Measurements from ENCODE around the gene NUMB. TPM values are rescaled to one million over a fixed set of nuclear protein-coding genes. Genes with fewer than 3 reads are reported as not detected.

Gene NUMB
- total RNA-seq, 2 donors from 2014 or later, result 45.1 to 55.0 TPM

DNA sequence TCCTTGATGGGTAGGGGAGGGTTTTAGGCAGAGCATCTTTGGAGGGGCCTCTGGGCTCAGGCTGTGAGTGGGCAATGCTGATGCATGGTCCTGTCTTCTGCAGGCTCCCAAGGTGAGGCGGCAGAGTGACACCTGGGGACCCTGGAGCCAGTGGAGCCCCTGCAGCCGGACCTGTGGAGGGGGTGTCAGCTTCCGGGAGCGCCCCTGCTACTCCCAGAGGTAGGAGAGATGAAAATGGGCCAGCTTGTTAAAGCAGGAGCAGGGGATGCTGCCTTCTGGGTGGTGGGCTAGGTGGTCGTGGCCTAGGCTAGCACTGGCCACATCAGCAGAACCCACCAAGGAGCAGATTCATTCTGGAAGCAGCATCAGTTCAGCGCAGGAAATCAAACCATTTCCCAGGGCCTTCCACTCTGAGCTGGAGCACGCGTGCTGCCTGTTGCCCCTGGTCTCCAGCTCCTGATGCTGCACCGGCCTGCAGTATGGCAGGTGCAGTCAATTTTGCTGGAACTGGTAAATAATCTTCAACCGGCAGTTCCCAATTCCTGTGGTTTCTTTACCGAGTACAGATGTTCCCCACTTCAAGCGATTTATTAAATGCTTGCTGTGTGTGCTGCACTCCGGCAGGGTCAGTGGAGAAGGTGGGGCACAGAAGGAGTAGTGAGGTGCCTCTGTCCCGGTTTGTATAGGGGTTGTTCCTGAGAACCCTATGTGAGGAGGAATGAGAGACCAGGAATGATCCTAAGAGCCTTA is 213.6 kb downstream of the NUMB start:
- no peak for ATAC-seq (replicated peaks)
- peaks cover 23% of the 10 kb centered on the region for H3K4me1 Mint-ChIP-seq
- no peaks in the 10 kb centered on the region for H3K36me3 Mint-ChIP-seq (ENCODE audit: low read depth)
- H3K9me3 Mint-ChIP-seq, result no peaks in the 10 kb centered on the region
- peaks cover 31% of the 10 kb centered on the region for H3K27me3 Mint-ChIP-seq
- H3K27ac Mint-ChIP-seq, result no peak overlapping the region
- H3K4me3 Mint-ChIP-seq, result peak overlapping the region; percentile 42

DNA sequence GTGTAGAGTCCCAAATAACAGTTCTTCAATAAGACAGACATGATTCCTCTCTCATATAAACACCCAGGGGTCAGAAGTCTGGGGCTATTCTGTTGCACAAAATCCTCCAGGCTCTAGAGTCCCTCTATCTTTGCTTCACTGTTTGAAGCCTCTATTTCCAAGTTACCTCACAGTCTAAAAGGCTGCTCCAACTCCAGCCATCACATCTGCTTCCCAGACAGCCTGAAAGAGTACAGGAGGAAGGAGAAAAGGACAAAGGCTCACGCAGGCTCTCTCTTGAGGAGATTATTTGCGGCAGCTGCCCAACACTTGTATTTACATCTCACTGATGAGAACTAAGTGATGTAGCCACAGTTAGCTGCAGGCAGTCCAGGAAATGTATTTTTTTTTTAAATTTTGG is 214.6 kb downstream of the NUMB start:
- peaks cover 23% of the 10 kb centered on the region for H3K4me1 Mint-ChIP-seq
- no peak overlapping the region for H3K4me3 Mint-ChIP-seq
- ATAC-seq (replicated peaks), result no peak
- H3K36me3 Mint-ChIP-seq (ENCODE audit: low read depth), result no peaks in the 10 kb centered on the region
- peaks cover 39% of the 10 kb centered on the region for H3K27me3 Mint-ChIP-seq
- H3K9me3 Mint-ChIP-seq, result no peaks in the 10 kb centered on the region
- no peak overlapping the region for H3K27ac Mint-ChIP-seq

DNA sequence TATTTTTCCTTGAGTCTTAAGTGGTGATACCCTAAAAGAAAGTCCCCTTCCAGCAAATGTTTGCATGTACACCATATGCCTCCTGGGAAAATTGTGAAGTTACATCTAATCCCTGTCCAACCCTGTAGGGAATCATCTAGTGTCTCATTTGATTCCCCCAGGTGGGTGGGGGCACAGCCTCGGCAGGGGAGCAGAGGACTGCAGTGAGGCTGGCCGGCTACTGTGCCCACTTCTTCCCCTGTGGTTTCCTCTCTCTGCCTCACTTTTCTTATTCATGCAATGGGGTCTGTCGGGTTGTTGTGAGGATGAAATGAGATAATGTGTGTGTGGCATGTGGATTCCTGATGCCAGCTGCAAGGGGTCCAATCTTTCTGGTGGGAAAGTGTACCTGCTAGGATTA is 215.0 kb downstream of the NUMB start:
- H3K27ac Mint-ChIP-seq, result no peak overlapping the region
- H3K4me1 Mint-ChIP-seq, result peaks cover 23% of the 10 kb centered on the region
- H3K27me3 Mint-ChIP-seq, result peaks cover 43% of the 10 kb centered on the region
- no peaks in the 10 kb centered on the region for H3K9me3 Mint-ChIP-seq
- H3K36me3 Mint-ChIP-seq (ENCODE audit: low read depth), result no peaks in the 10 kb centered on the region
- ATAC-seq (replicated peaks), result no peak
- H3K4me3 Mint-ChIP-seq, result no peak overlapping the region

DNA sequence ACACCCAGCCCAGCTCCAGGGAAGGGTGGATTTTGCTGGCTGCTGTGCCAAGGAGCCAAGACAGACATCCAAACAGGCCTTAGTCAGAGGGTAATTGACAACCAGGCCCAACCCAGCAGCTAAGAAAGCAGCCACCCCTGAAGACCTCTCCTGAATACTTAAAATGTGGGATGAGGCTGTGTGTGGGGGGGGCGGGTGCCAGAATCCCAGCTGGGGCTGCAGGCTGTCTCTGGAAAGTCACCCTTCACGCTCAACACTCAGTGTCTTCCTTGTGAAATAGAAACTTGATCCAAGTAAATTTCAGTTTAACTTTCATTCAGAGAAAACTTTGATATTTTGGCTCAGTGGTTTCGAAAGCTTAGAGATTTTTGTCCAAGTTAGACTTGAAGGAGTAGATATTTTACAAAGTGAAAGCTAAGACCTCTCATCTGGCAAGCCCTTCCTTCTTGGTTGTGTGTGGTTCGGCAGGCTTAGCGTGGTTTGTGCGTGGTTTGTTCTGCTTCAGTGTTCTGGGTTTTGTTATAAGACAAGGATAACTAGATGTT is 215.9 kb downstream of the NUMB start:
- Mint-ChIP-seq H3K4me1 (peaks cover 14% of the 10 kb centered on the region), H3K9me3 (no peaks in the 10 kb centered on the region), H3K36me3 (ENCODE audit: low read depth) (no peaks in the 10 kb centered on the region), H3K27ac (no peak overlapping the region), H3K27me3 (peaks cover 42% of the 10 kb centered on the region), H3K4me3 (no peak overlapping the region)
- no peak for ATAC-seq (replicated peaks)

DNA sequence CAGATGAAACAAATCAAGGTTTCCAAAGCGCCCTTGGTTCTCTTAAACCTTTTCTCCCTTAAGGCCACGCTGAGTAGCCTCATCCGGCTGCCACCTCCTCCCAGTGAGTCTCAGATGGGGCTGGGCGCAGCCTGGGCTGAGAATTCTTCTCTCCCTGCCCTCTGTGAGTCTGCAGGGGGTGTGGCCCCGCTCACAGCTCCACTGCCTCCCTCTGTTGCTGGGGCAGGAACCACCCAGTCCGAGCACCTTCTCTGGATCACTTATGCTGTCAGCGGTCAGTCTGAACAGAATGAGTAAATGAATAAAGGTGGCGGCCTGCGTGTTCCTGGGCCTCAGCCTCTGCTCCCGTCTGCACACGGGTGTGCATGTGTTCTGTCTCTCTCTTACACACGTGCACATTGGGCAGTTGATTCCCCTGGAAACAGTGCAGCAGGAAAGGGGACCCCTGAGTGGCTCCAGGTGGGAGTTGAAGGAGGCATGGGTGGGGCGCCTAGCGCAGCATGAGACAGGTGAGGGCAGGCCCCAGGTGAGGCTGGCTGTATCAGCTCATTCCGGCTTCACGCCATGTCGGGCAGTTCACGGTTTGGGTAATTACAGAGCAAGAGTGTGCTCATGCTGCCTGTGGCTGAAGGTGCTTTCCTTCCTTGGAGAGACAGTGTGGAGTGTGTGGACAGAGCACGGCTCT is 216.7 kb downstream of the NUMB start:
- Mint-ChIP-seq H3K36me3 (ENCODE audit: low read depth) (no peaks in the 10 kb centered on the region), H3K9me3 (no peaks in the 10 kb centered on the region)
- no peak for ATAC-seq (replicated peaks)

DNA sequence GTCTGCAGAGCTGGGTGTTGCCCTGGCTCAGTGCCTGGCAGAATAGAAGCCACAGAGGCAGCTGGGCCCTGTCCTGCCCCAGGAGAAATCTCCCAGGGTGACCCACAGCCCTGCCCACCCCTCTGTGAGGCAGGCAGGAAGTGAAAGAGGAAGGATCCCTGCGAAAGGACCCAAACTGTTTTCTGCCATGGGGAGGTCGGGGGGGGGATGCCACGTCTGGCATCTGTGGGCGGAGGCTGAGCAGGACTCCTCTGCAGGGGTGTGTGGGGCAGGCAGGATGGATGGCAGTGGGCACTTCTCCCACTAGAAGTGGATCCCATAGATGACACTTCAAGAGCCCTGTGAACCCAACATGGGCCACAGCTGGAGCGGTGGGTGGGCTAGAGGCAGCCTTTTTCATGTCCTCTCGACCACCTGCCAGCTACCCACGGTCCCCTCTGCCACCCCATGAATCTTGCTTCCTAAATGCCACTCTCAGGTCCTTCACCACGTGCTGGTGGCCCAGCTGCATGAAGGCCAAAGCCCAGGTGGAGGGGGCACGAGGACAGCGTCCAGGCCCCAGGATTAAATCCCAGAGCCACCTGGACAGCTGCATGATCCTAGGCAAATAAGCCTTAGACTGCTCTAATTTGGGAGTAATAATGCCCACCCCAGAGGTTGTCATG is 217.4 kb downstream of the NUMB start:
- Mint-ChIP-seq H3K27me3 (peaks cover 52% of the 10 kb centered on the region), H3K4me3 (no peak overlapping the region), H3K4me1 (peaks cover 9% of the 10 kb centered on the region), H3K27ac (no peak overlapping the region), H3K36me3 (ENCODE audit: low read depth) (no peaks in the 10 kb centered on the region), H3K9me3 (no peaks in the 10 kb centered on the region)
- no peak for ATAC-seq (replicated peaks)

More for the DNA sequence above, 216.7 kb downstream of the NUMB start:
- peaks cover 10% of the 10 kb centered on the region for H3K4me1 Mint-ChIP-seq
- peaks cover 46% of the 10 kb centered on the region for H3K27me3 Mint-ChIP-seq
- H3K27ac Mint-ChIP-seq, result no peak overlapping the region
- no peak overlapping the region for H3K4me3 Mint-ChIP-seq

DNA sequence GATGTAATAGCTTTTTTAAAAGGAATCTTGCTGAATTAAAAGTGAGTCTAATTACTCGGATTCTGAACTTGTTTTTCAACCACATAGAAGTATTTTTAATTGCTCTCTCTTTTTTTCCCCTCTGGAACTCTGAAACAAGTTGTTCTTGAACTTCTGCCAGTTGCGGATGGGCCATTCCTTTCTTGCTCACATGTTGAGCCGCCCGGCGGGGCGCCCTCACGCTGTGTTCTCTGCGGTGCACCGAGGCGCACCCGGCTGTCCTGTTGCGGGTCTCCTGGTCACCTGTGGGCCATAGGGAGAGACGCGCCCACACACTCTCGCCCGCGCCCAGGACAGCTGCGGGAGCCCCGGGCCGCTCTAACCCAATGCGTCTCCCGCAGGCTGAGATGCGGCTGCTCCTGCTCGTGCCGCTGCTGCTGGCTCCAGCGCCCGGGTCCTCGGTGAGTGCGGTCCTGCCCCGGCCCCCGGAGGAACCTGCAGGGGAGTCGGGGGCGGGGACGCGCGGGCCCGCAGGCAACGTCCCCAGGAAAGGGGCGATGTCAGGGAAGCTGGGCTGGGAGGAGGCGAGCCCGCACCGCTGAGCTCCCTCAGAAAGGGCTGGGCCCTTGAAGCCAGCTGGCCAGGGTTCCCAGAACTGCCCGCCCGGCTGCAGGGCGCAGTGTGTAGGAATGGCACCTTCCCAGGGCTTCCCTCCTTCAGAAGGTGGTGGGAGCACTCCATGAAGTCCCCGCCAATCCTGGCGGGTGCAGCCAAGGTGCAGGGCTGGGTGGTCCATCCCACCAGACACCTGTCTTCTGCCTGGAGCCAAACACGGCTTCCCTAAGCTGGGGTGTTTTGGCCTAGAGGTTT is 218.7 kb downstream of the NUMB start:
- Mint-ChIP-seq H3K4me3 (no peak overlapping the region), H3K9me3 (no peaks in the 10 kb centered on the region), H3K27ac (no peak overlapping the region), H3K4me1 (peaks cover 9% of the 10 kb centered on the region), H3K36me3 (ENCODE audit: low read depth) (no peaks in the 10 kb centered on the region), H3K27me3 (peaks cover 61% of the 10 kb centered on the region)
- ATAC-seq (replicated peaks), result no peak

DNA sequence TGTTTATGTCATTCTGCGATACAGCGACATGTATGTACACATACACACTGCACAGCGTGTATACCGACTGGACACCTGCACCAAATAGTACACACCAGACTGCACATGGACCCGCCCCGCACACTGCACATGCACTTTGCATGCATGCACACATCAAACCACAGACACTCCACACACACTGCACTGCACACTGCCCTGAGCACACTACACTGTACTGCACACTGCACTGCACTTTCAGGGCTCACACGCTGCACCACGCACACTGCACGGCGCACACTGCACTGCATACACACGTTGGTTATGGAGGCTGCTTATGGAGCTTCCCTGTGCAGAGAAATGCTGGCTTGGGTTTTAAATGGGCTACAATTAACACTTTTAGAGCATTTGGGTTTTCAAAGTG is 219.4 kb downstream of the NUMB start:
- Mint-ChIP-seq H3K9me3 (no peaks in the 10 kb centered on the region), H3K27me3 (peaks cover 64% of the 10 kb centered on the region), H3K36me3 (ENCODE audit: low read depth) (no peaks in the 10 kb centered on the region), H3K4me3 (no peak overlapping the region), H3K4me1 (peaks cover 9% of the 10 kb centered on the region), H3K27ac (no peak overlapping the region)
- no peak for ATAC-seq (replicated peaks)

DNA sequence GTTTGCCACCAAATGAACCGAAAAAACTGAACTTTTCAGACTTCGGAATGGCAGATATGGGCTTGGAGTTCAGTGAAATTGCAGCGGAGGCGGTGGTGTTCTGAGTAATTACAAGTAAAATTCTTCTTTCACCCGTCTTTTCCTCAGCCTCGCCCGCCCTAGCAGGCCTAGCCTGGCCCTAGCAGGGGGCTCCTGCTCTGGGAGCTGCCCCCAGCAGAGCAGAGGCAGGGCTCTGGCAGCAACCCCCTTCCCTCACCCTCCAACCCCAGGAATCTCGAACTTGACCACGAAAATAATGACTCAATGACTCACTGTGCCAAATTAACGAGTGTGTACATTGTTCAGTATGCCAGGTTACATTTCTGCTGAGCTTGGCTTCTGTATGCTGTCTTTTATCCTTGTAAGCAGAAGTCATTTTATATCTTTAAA is 219.9 kb downstream of the NUMB start:
- peak overlapping the region; percentile 35 for H3K4me3 Mint-ChIP-seq
- H3K9me3 Mint-ChIP-seq, result no peaks in the 10 kb centered on the region
- H3K27ac Mint-ChIP-seq, result no peak overlapping the region
- peaks cover 64% of the 10 kb centered on the region for H3K27me3 Mint-ChIP-seq
- H3K36me3 Mint-ChIP-seq (ENCODE audit: low read depth), result no peaks in the 10 kb centered on the region
- peak; percentile 34 for ATAC-seq (replicated peaks)
- H3K4me1 Mint-ChIP-seq, result peaks cover 7% of the 10 kb centered on the region

DNA sequence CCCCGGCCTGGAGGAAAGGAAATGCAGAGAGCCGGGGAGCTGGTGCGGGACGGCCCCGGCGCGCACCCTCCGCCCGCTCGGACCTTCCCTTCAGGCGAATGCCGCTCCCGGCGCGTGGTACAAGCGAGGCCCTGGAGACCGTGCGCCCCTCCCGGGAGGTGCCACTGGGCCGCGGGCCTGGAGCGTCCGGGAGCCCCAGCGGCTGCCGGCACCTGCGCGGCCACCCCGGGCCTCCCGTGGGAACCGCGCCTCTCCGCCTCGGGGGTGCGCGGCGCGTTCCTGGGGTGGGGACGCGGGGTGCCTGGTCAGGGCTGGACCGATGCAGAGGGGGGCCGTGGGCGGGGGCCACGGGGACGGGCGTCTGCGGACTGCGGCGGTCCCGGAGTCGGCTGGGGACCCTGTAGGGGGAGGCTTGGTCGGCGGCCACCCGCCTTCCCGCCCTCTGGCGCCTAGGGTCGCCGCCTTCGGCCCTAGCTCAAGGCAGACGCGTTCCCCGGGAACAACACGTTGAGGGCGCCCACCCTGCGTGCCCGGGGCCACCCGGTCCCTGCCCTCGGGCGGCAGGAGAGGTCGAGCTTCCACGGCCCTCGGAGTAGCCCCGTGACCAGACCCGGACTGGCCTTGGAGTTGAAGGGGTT is 220.4 kb downstream of the NUMB start:
- peaks cover 4% of the 10 kb centered on the region for H3K4me1 Mint-ChIP-seq
- H3K9me3 Mint-ChIP-seq, result no peaks in the 10 kb centered on the region
- no peak overlapping the region for H3K27ac Mint-ChIP-seq
- no peaks in the 10 kb centered on the region for H3K36me3 Mint-ChIP-seq (ENCODE audit: low read depth)
- H3K4me3 Mint-ChIP-seq, result peak overlapping the region; percentile 35
- ATAC-seq (replicated peaks), result peak; percentile 10
- peaks cover 61% of the 10 kb centered on the region for H3K27me3 Mint-ChIP-seq

DNA sequence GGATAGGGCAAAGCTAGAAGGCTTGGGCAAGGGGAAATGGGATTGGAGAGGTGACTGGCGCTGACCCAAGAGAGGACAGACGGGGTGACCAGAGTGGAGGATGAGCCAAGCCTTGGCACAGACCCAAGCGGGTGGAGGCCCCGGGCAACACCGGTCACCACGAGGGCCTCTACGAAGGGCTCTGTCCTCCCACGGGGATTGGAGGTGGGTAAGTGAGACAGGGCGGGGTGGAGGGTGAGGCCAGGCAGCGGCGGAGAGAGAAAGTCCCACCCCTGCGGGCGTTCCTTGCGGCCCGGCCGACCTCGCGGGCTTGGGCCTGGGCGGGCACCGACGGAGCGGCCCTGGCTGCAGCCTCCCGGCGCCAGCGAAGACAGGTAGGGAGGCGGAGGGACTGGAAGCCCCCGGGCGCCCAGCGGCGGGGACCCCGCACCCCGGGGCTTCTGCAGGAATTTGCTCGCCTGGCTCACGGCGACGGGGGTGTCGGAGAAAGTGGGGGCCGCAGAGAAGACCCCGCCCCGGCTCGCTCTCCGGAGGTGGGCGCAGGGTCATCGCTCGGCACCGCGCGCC is 221.0 kb downstream of the NUMB start, which contains the start of gene PAPLN:
Gene PAPLN (plus strand): TSS at position 288 of the 567 bp plus-strand sequence. CDS start 2,273 bp downstream, outside the sequence.
- Mint-ChIP-seq H3K9me3 (no peaks in the 10 kb centered on the region), H3K4me1 (peaks cover 4% of the 10 kb centered on the region), H3K27ac (no peak within 1 kb of the TSS), H3K27me3 (peaks cover 57% of the 10 kb centered on the region), H3K4me3 (peak within 1 kb of the TSS; percentile 38), H3K36me3 (ENCODE audit: low read depth) (no peaks in the 10 kb centered on the region)
- no peak for ATAC-seq (replicated peaks)

DNA sequence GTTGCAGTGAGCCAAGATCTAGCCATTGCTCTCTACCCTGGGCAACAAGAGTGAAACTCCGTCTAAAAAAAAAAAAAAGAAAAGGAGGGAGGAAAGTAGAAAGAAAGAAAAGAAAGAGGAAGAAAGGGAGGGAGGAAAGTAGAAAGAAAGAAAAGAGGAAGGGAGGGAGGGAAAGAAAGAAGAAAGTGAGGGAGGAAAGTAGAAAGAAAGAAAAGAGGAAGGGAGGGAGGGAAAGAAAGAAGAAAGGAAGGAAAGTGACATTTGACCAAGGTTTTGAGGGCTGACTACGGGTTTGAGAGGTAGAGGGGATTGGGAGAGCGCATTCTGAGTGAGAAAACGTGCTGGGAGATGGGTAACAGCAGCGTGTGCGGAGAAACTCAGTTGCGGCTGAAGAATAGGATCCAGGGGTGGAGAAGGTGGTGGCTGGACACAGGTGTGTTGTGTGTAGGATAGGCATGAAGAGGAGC is 221.6 kb downstream of the NUMB start:
- H3K4me1 Mint-ChIP-seq, result peaks cover 4% of the 10 kb centered on the region
- peaks cover 54% of the 10 kb centered on the region for H3K27me3 Mint-ChIP-seq
- no peaks in the 10 kb centered on the region for H3K36me3 Mint-ChIP-seq (ENCODE audit: low read depth)
- H3K9me3 Mint-ChIP-seq, result no peaks in the 10 kb centered on the region
- peak overlapping the region; percentile 38 for H3K4me3 Mint-ChIP-seq
- no peak for ATAC-seq (replicated peaks)
- no peak overlapping the region for H3K27ac Mint-ChIP-seq

DNA sequence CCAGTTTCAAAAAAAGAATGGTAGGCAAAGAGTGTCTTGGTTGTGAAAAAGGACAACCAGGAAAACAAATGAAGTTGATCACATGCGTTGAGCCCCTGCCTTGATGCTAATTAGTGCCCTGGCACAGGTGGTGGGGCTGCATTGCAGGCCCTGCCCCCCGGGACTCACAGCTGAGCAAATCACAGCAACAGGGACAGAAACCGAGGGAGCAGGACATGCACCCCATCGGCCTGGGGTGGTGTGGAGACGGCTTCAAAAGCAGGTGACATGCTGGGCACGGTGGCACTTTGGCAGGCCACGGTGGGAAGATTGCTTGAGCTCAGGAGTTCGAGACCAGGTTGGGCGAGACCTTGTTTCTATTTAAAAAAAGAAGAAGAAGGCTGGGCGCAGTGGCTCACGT is 222.2 kb downstream of the NUMB start:
- Mint-ChIP-seq H3K27me3 (peaks cover 50% of the 10 kb centered on the region), H3K4me1 (peaks cover 4% of the 10 kb centered on the region), H3K9me3 (no peaks in the 10 kb centered on the region), H3K27ac (no peak overlapping the region), H3K4me3 (peak overlapping the region; percentile 38), H3K36me3 (ENCODE audit: low read depth) (no peaks in the 10 kb centered on the region)
- ATAC-seq (replicated peaks), result no peak

Measured in activated T-helper 17 cell treated with anti-CD3 and anti-CD28 coated beads, Interleukin-2, amount 50 U/mL, for 72 hours (primary cell).